Measurements from ENCODE around the gene OR5B3. TPM values are rescaled to one million over a fixed set of nuclear protein-coding genes. Genes with fewer than 3 reads are reported as not detected.
"Not testable (repeated sequence)": the region's sequence is repeated elsewhere in the genome, so short reads cannot be mapped to it uniquely, and the experiment has no call there.

OR5B3 gene
- not detected for polyA plus RNA-seq (ENCODE audit: insufficient read length)
- long read RNA-seq, donor 1 = 0 reads
- long read RNA-seq, donor 2 = 0 reads
- long read RNA-seq, donor 3 = 0 reads
- long read RNA-seq, donor 4 = 0 reads
- long read RNA-seq, donor 5 = 0 reads
- long read RNA-seq, donor 6 = 0 reads
- long read RNA-seq, donor 7 = 0 reads
- long read RNA-seq, donor 8 = 0 reads

GRCh38 chr11:58406774-58407173, at the start of gene OR5B3:
Gene OR5B3, minus strand, starts transcription at chr11:58406874. Its CDS starts 3,465 bp downstream, at chr11:58403409.
- DNase-seq = no peak

DNA sequence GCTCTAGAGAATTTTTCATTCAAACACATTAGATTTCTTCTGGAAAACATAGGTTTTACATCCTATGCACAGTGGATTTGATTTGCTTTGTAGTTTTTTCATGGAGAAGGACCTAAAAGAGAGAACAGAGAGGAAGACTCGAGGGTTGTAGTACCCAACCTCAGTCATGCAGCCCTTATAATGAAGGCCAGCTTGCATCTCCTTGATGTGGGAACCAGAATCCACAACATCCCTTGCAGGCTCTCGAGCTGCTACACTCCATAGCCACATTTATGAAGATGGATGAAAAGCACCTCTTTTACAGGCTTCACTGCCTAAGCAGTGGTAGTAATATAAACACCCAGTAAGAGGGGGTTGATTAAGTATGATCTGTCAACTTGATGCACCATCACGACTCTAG, 44.9 kb upstream of the OR5B3 start:
- DNase-seq = no peak

GRCh38 chr11:58446294-58446693, 39.6 kb upstream of the OR5B3 start:
- no peak for DNase-seq

GRCh38 chr11:58444300-58444699, 37.6 kb upstream of the OR5B3 start:
- DNase-seq = no peak

- DNase-seq = no peak
Observed at GRCh38 chr11:58442136-58442535, 35.5 kb upstream of the OR5B3 start, which contains the start of gene OR5B12. Gene OR5B12, minus strand, starts transcription at chr11:58442236. Its CDS starts 2,085 bp downstream, at chr11:58440151.

GRCh38 chr11:58438486-58438885, 31.8 kb upstream of the OR5B3 start:
- no peak for DNase-seq

- no peak for DNase-seq
Observed at GRCh38 chr11:58434217-58434616, 27.5 kb upstream of the OR5B3 start.

DNA sequence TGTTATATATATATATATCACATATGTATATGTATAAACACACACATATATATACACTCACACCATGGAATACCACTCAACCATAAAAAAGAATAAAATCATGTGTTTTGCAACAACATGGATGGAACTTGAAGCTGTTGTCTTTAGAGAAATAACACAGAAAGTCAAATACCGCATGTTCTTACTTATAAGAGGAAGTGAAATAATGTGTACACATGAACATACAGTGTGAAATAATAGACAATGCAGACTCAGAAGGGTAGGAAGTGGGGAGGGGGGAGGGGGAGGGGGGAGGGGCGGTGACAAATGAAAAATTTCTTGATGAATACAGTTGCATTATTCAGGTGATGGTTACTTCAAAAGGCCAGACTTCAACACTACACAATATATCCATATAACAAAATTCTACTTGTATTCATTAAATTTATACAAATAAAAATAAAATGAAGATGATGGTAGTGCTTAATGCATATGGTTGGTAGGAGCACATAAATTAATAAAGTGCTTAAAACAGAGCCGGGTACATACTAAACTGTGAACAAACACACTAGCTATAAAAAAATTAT, 27.0 kb upstream of the OR5B3 start:
- no peak for DNase-seq

DNA sequence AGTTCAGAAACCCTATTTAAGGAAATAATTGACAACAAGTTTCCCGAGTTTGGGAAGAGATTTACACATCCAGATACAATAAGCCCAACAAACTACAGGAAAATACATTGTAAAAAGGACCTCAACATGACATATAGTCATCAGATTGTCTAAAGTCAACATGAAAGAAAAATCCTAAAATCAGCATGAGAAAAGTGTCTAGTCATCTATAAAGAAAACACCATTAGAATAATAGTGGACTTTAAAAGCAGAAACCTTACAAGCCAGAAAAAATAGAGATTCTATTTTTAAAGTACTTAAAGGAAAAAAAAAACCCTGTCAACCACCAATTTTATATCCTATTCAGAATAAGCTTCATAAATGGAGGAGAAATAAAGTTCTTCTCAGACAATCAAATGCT, 22.6 kb upstream of the OR5B3 start:
- DNase-seq = no peak

- DNase-seq = no peak
Observed at GRCh38 chr11:58428021-58428420, 21.3 kb upstream of the OR5B3 start, which contains the start of gene OR5B2. Gene OR5B2, minus strand, starts transcription at chr11:58428121. Its CDS starts 4,860 bp downstream, at chr11:58423261.

GRCh38 chr11:58399622-58400021, 7.1 kb downstream of the OR5B3 start:
- DNase-seq = not testable (repeated sequence)

DNA sequence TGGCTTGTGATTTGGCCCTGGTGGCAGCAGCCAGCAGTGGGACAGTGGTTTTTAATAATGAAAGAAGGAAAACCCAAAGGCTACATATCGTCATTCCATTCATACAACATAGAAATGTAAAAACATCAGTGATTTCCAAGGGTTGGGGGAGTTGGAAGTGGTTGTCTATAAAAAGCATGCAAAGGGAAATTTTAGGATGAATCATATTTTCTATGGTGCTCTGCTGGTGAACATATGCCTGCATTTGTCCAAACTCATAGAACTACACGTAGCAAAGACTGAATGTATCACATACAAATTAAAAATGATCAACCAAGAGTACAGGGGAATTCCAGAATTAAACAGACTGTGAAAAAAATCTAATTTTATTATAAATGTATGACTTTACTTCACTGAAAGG, 11.1 kb downstream of the OR5B3 start:
- no peak for DNase-seq

DNA sequence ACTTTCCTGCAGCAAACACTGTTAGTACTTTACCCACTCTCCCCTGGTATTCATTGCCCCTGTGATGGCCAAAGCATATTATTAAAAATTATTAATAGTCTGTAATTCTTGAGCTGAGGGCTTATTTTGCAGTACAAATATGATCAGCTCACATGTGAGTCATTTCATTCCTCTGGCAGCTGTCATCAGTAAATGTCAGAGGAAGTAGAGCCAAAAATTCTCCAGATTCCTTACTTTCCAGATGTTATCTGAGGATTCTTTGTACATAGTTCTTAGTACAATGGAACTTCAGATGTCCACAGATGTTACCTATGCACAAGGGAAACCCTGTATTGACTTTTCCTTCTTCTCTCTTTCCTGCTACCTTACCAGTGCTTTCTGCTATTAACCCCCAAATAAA, 12.5 kb downstream of the OR5B3 start:
- DNase-seq = no peak

GRCh38 chr11:58392746-58393145, 13.9 kb downstream of the OR5B3 start:
- DNase-seq = no peak

- no peak for DNase-seq
Observed at GRCh38 chr11:58391879-58392278, 14.8 kb downstream of the OR5B3 start.

DNA sequence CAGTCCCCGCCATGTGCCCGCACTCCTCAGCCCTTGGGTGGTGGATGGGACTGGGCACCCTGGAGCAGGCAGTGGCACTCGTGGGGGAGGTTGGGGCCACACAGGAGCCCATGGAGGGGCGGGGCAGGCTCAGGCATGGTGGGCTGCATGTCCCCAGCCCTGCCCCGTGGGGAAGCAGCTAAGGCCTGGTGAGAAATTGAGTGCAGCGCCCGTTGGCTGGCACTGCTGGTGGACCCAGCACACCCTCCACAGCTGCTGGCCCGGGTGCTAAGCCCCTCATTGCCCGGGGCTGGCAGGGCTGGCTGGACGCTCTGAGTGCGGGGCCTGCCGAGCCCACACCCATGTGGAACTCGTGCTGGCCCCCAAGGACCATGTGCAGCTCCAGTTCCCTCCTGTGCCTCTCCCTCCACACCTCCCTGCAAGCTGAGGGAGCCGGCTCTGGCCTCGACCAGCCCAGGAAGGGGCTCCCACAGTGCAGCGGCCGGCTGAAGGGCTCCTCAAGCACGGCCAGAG, 16.1 kb downstream of the OR5B3 start:
- DNase-seq = no peak

DNA sequence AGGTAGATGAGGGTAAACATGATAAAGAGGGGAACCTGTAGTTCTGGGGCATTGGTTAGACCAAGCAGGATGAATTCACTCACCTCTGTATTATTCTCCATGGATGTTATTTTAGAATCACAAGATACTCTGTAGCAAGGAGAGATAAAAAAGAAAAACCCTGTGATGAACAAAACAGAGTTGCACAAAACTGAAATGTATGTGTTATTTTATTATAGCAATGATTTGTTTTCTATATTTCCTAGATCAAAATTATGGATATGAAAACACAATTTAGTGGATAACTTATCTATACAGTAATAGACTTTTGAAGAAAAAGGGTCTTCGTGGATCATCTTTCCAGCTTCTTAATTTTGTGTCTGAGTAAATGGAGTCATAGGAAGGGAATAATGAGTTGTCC, 47.7 kb downstream of the OR5B3 start, which contains the start of gene OR5B17:
Gene OR5B17, minus strand, starts transcription at position 101 of the 400 bp plus-strand sequence. Its CDS starts 0 bp downstream, at position 101.
- DNase-seq = no peak

- no peak for DNase-seq
Observed at GRCh38 chr11:58354727-58355126, 51.9 kb downstream of the OR5B3 start.

Other genes starting within 250 kb of the OR5B3 start
- not detected for gene OR9Q2, start 217.8 kb downstream of the OR5B3 start, polyA plus RNA-seq (ENCODE audit: insufficient read length)
- not detected for gene OR1S2, start 202.7 kb downstream of the OR5B3 start, polyA plus RNA-seq (ENCODE audit: insufficient read length)
- gene OR1S1, start 194.2 kb downstream of the OR5B3 start, polyA plus RNA-seq (ENCODE audit: insufficient read length) = not detected
- not detected for gene OR10Q1, start 178.0 kb downstream of the OR5B3 start, polyA plus RNA-seq (ENCODE audit: insufficient read length)
- not detected for gene OR10W1, start 138.6 kb downstream of the OR5B3 start, polyA plus RNA-seq (ENCODE audit: insufficient read length)
- not detected for gene OR5B17, start 47.8 kb downstream of the OR5B3 start, polyA plus RNA-seq (ENCODE audit: insufficient read length)
- not detected for gene OR5B2, start 21.2 kb upstream of the OR5B3 start, polyA plus RNA-seq (ENCODE audit: insufficient read length)
- not detected for gene OR5B12, start 35.4 kb upstream of the OR5B3 start, polyA plus RNA-seq (ENCODE audit: insufficient read length)
- gene OR5B21, start 101.2 kb upstream of the OR5B3 start, polyA plus RNA-seq (ENCODE audit: insufficient read length) = not detected
- gene LPXN, start 169.0 kb upstream of the OR5B3 start, polyA plus RNA-seq (ENCODE audit: insufficient read length) = 10.9 TPM
- 72.5 TPM for gene ZFP91, start 172.2 kb upstream of the OR5B3 start, polyA plus RNA-seq (ENCODE audit: insufficient read length)
- 2.0 TPM for gene CNTF, start 215.8 kb upstream of the OR5B3 start, polyA plus RNA-seq (ENCODE audit: insufficient read length)

All from left kidney (tissue), 8 donors.